Measurements from ENCODE around the gene SMIM1.

The SMIM1 gene

GRCh38 chr1:3777647-3778589 is 5.4 kb downstream of the SMIM1 start:
- no peak for DNase-seq

GRCh38 chr1:3778590-3779264 is 6.2 kb downstream of the SMIM1 start:
- no peak for DNase-seq

GRCh38 chr1:3779265-3779911 is 6.8 kb downstream of the SMIM1 start:
- DNase-seq: no peak

- DNase-seq: no peak
Measured at GRCh38 chr1:3779912-3780416, 7.4 kb downstream of the SMIM1 start.

GRCh38 chr1:3780901-3781300 is 8.4 kb downstream of the SMIM1 start:
- DNase-seq: no peak

GRCh38 chr1:3783651-3784474 is 11.3 kb downstream of the SMIM1 start:
- DNase-seq: no peak

GRCh38 chr1:3785045-3785444 is 12.5 kb downstream of the SMIM1 start:
- DNase-seq: no peak

GRCh38 chr1:3785456-3786157 is 13.1 kb downstream of the SMIM1 start:
- no peak for DNase-seq

GRCh38 chr1:3786468-3787348 is 14.2 kb downstream of the SMIM1 start:
- DNase-seq: no peak

- no peak for DNase-seq
Measured at GRCh38 chr1:3787349-3787715, 14.8 kb downstream of the SMIM1 start.

GRCh38 chr1:3787745-3788605 is 15.4 kb downstream of the SMIM1 start:
- no peak for DNase-seq

GRCh38 chr1:3788756-3789420 is 16.3 kb downstream of the SMIM1 start:
- DNase-seq: no peak

- DNase-seq: no peak
Measured at GRCh38 chr1:3789421-3790300, 17.1 kb downstream of the SMIM1 start.

GRCh38 chr1:3790500-3790923 is 18.0 kb downstream of the SMIM1 start:
- DNase-seq: no peak

GRCh38 chr1:3790952-3791351 is 18.4 kb downstream of the SMIM1 start:
- DNase-seq: no peak

GRCh38 chr1:3795453-3796214 is 23.1 kb downstream of the SMIM1 start:
- no peak for DNase-seq
